Coronary artery (tissue), 2 donors: ENCODE measurements around the gene INKA2.
A peak's percentile ranks its signal among the peaks of the same experiment; 100 is the strongest.

Experiments
- DNase-seq: peaks from one replicate; pipeline ENCODE4 v3.0.0-alpha.2; 2017; ENCODE audit warnings: low spot score
- H3K27ac ChIP-seq, 2 donors: fragments of 200-600 bp; sonication (generic); one replicate each; pipeline ENCODE4 v1.5.1; 2016 to 2019
- H3K4me3 ChIP-seq: fragments of 200-600 bp; sonication (generic); 2 replicates; pipeline ENCODE4 v1.5.1; 2016; ENCODE audit warnings: mild to moderate bottlenecking, moderate library complexity
- TF ChIP-seq, protein P1 (sequence below): fragments of 200-600 bp; sonication (generic); IDR thresholded peaks from one replicate; pipeline ENCODE4 v1.5.1; 2019; ENCODE audit warnings: antibody characterized with exemption

The INKA2 gene

DNA sequence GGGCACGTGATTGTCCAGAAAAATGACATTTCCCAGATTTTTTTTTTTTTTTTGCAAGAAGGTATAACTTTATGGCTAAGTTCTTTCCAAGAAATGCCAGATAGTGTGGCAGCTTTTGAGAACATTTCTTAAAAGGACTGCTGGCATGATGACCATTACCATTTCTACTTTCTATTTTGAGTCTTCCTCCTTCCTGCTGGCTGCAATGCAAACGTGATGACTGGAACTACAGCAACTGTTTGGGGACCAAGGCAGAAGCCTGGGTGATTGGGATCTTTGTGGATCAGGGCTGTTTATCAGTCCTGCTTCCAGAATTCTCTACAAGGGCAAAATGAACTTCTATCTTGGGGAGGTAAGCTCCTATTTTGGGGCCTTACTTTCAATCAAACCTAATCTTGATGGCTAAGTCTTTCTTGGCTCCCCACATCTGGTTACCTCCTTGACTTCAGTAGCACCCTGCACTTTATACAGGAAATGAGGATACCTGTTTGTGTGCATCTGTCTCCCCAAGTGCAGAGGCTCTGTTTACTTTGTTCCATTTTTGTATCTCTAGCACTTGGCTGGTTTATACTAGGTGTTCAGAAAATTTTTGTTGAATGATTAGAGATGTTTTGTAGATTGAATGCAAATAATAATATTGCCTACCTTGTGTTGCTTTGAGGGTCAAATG is 12.8 kb upstream of the INKA2 start:
- TF ChIP-seq, protein P1, sequence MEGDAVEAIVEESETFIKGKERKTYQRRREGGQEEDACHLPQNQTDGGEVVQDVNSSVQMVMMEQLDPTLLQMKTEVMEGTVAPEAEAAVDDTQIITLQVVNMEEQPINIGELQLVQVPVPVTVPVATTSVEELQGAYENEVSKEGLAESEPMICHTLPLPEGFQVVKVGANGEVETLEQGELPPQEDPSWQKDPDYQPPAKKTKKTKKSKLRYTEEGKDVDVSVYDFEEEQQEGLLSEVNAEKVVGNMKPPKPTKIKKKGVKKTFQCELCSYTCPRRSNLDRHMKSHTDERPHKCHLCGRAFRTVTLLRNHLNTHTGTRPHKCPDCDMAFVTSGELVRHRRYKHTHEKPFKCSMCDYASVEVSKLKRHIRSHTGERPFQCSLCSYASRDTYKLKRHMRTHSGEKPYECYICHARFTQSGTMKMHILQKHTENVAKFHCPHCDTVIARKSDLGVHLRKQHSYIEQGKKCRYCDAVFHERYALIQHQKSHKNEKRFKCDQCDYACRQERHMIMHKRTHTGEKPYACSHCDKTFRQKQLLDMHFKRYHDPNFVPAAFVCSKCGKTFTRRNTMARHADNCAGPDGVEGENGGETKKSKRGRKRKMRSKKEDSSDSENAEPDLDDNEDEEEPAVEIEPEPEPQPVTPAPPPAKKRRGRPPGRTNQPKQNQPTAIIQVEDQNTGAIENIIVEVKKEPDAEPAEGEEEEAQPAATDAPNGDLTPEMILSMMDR = no peak
- no peak for DNase-seq
- H3K27ac ChIP-seq = no peak overlapping the region
- no peak overlapping the region for H3K4me3 ChIP-seq

DNA sequence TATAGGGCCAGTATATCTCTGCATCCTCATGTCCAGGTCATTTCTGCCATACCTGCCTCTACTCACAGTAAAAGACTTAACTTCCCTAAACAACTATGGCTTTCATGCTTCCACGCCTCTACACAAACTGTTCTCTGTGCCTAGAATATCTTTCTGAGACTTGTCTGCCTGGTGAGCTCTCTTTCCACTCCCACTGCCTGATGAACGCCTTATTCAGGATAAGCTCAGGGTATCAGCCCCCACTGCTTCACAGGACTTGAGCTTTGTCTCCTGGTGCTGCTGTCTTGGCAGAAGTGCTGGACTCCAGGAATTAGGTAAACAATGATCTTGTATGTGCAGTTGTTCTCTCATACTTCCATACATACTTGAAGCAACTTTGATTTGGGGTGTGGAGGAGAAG is 11.7 kb upstream of the INKA2 start:
- no peak for DNase-seq
- Histone ChIP-seq H3K4me3 (no peak overlapping the region), H3K27ac (no peak overlapping the region)
- TF ChIP-seq, protein P1 = no peak

DNA sequence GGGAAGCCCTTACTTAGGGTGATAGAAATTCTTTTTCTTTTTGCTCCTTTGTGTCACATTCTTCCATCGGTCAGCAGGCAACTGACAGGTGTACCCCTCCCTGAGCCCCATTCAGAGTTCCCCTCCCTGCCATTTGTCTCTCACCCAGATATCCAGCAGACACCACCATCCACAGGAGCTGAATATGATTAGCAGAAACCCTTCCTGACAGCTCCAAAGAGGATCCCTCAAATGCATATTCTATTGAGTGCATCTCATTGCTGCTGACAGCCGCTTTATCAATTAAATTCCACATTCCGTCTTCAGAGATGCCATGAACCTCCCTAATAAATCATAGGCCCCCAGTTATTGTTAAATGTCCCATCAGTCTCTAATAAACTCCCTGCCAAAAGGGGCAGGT is 10.4 kb upstream of the INKA2 start:
- DNase-seq = no peak
- no peak overlapping the region for H3K4me3 ChIP-seq
- TF ChIP-seq, protein P1 = no peak
- H3K27ac ChIP-seq = no peak overlapping the region

DNA sequence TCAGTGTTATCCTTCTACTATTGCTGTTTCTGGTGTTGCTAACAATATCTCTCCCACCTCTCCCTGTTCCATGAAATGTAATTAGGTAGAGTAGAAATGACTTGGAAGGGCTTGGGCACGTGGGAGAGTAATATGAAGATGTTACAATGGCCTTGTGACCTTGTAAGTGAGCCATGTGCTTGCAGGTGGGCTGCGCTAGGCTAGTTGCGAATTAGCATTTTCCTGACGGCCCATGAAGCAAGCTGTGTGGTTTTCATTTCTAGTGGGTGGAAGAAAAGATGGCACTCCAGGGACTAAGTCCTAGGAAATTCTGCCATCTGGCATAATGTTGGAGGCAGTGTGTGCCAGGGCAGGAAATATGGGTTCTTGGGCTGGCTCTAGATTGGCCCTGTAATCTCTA is 8.8 kb upstream of the INKA2 start:
- Histone ChIP-seq H3K4me3 (no peak overlapping the region), H3K27ac (no peak overlapping the region)
- TF ChIP-seq, protein P1 = no peak
- DNase-seq = no peak

DNA sequence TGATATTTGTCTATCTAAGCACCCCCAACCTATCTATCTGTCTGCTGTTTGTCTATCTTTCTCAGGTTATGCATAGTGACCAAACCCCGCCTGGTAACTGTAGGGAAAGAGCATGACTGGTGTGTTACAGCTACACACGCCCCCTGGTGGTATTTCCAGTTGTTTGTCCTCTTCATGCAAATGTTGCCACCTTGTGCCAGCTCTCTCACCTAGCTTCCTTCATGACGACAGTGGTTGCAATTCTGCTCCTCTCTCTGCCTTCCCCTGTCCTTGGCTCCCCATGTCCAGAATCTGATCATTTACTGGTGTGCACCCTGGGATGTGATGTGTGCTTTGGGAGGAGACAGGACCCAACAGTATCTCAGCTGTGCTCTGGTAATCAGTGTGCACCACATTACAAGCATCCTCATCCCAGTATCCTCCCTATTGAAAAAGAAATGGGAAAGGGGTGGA is 8.1 kb upstream of the INKA2 start:
- no peak for DNase-seq
- Histone ChIP-seq H3K4me3 (no peak overlapping the region), H3K27ac (no peak overlapping the region)
- TF ChIP-seq, protein P1 = peak; percentile 30

DNA sequence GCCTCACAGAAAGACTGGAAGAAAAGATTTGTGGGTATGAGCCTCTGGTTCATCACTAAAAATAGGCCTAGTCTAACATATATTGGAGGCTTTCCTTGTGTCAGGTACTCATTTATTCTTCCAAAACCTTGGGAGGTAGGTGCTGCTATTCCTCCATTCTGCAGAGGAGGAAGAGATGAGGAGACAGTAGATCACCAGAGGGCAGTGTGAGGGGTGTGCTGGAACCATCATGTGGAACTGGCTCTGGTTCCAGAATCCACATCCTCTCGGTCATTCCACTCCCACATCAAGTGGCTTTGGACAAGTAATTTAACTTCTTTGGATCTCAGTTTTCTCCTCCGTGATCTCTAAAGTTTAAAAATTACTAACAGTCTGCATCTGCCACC is 7.4 kb upstream of the INKA2 start:
- TF ChIP-seq, protein P1 = no peak
- Histone ChIP-seq H3K27ac (no peak overlapping the region), H3K4me3 (no peak overlapping the region)
- DNase-seq = no peak
